ENCODE data around the gene TUSC2. TPM values are rescaled to one million over a fixed set of nuclear protein-coding genes. Genes with fewer than 3 reads are reported as not detected.
A peak's percentile ranks its signal among the peaks of the same experiment; 100 is the strongest.

Gene TUSC2
- total RNA-seq, 6 experiments from 2014 or later = 9.7 to 36.9 (median 12.5) TPM

- Histone ChIP-seq H3K9me3 (no peaks in the 10 kb centered on the region), H3K4me1 (peaks cover 0 to 4% (median 0%) of the 10 kb centered on the region in 4 donors), H3K4me3 (no peak overlapping the region), H3K27ac (no peak overlapping the region), H3K27me3 (no peaks in the 10 kb centered on the region), H3K36me3 (no peaks in the 10 kb centered on the region)
- intact Hi-C loops (cut with DNase I) = no loop called here
- no peak for TF ChIP-seq POLR2A (IDR thresholded peaks at IDR 0.05)
- no peak for TF ChIP-seq CTCF (IDR thresholded peaks at IDR 0.05)
- DNase-seq (no peak), ATAC-seq (no peak)
- WGBS (ENCODE audit: insufficient coverage, low coverage, low lambda C conversion rate, missing lambda C conversion rate) = 64% methylated on average over 7 of the region's 9 CpGs
Observed at GRCh38 chr3:50369012-50369670, 41.1 kb upstream of the TUSC2 start.

DNA sequence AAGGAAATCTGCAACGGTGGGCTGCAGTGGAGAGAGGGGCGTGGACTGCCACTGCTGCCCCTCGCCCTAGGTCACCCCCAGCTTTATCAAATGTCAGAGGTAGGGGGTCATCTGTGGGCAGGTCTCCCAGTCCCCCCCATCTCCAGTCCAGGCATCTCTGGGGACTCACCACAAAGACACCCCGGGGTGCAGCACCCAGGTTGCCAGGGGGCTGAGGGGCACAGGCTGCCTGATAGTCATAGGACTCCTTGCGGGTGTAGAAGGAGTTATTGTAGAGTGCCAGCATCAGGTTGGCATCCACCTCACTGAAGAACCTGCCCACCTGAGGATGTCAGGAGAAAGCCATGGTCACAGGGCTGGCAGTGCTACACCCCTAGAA is 37.8 kb upstream of the TUSC2 start:
- H3K4me3 ChIP-seq = peak overlapping the region in 2 of 3 donors; percentile 50 to 58
- intact Hi-C loops (cut with DNase I) = no loop called here
- no peak for DNase-seq
- 30% methylated on average over 2 of the region's 5 CpGs for WGBS (ENCODE audit: insufficient coverage, low coverage, low lambda C conversion rate, missing lambda C conversion rate)
- no peak overlapping the region for H3K27ac ChIP-seq
- no peaks in the 10 kb centered on the region for H3K36me3 ChIP-seq
- H3K9me3 ChIP-seq = no peaks in the 10 kb centered on the region
- no peak for ATAC-seq
- peaks cover 0 to 4% (median 0%) of the 10 kb centered on the region in 4 donors for H3K4me1 ChIP-seq
- no peaks in the 10 kb centered on the region for H3K27me3 ChIP-seq
- TF ChIP-seq POLR2A (IDR thresholded peaks at IDR 0.05) (no peak), CTCF (IDR thresholded peaks at IDR 0.05) (no peak)

DNA sequence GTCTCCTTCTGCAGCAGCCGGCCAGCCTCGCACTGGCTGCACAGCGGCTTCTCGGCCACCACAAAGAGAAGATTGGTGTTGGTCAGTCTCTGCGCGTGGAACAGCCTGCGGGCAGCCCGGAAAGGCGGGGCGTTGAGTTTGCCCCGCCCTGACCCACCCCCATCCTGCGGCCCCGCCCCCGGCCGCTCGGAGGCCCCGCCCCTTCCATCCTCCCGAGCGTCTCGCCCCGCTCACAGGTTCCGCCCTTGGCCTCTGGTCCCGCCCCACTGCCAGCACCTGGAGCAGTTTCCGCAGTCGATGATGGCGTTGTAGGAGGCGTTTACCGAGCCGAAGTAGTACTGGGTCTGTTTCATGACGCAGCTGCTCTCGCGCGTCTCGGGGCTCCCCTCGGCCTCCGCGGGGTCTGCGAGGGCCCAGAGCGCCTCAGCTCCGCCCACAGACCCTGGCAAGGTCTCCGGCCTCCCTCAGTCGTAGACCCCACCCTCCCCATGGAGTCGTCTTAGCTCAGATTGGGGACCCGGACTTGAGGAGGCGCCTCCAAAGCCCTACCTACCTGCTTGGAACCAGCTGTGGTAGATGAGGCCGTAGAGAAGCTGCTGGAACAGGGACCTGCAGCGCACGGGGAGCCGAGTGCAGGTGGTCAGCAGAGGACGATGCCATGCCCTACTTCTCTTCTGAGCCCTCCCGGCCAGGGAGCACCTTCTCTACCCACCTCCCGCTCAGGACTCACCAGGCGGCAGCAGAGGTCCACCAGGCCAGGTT is 37.2 kb upstream of the TUSC2 start:
- Histone ChIP-seq H3K4me3 (peak overlapping the region; percentile 36 to 58 (median 50)), H3K36me3 (no peaks in the 10 kb centered on the region)
- intact Hi-C loops (cut with DNase I) = no loop called here

GRCh38 chr3:50364573-50365079 is 36.6 kb upstream of the TUSC2 start:
- Histone ChIP-seq H3K27ac (no peak overlapping the region), H3K36me3 (no peaks in the 10 kb centered on the region), H3K4me3 (peak overlapping the region; percentile 36 to 58 (median 50)), H3K27me3 (no peaks in the 10 kb centered on the region), H3K9me3 (no peaks in the 10 kb centered on the region), H3K4me1 (peaks cover 0 to 4% (median 0%) of the 10 kb centered on the region in 4 donors)
- no CpG with 5 or more reads among the region's 48 CpGs for WGBS (ENCODE audit: insufficient coverage, low coverage, low lambda C conversion rate, missing lambda C conversion rate)
- TF ChIP-seq CTCF (IDR thresholded peaks at IDR 0.05) = no peak
- no peak for TF ChIP-seq POLR2A (IDR thresholded peaks at IDR 0.05)
- ATAC-seq (no peak), DNase-seq (peak in 2 of 3 donors; percentile 39 to 62)
- intact Hi-C loops (cut with DNase I) = no loop called here

More for the DNA sequence above, 37.2 kb upstream of the TUSC2 start:
- Histone ChIP-seq H3K4me1 (peaks cover 0 to 4% (median 0%) of the 10 kb centered on the region in 4 donors), H3K27me3 (no peaks in the 10 kb centered on the region), H3K27ac (no peak overlapping the region), H3K9me3 (no peaks in the 10 kb centered on the region)
- ATAC-seq (peak; percentile 88 to 94 (median 90)), DNase-seq (peak; percentile 89 to 95 (median 92))
- TF ChIP-seq CTCF (IDR thresholded peaks at IDR 0.05) = no peak
- TF ChIP-seq POLR2A (IDR thresholded peaks at IDR 0.05) = no peak
- WGBS (ENCODE audit: insufficient coverage, low coverage, low lambda C conversion rate, missing lambda C conversion rate) = 1% methylated on average over 11 of the region's 53 CpGs
